Testis (tissue), 3 donors: ENCODE measurements around the gene RRAD. TPM values are rescaled to one million over a fixed set of nuclear protein-coding genes. Genes with fewer than 3 reads are reported as not detected.

Experiments used
- DNase-seq: peaks from one replicate; pipeline ENCODE4 v3.0.0-alpha.2; 2019
- H3K27ac ChIP-seq, 2 donors: fragments of 200-600 bp; sonication (generic); one replicate each; pipeline ENCODE4 v1.5.1; 2019
- H3K27me3 ChIP-seq: fragments of 200-600 bp; sonication (generic); one replicate; pipeline ENCODE4 v1.5.1; 2019
- H3K36me3 ChIP-seq: fragments of 200-600 bp; sonication (generic); one replicate; pipeline ENCODE4 v1.5.1; 2017; ENCODE audit warnings: low read depth; ENCODE audit errors: missing control alignments
- H3K4me1 ChIP-seq: fragments of 200-600 bp; sonication (generic); one replicate; pipeline ENCODE4 v1.5.1; 2019
- H3K4me3 ChIP-seq, 2 donors: fragments of 200-600 bp; sonication (generic); one replicate each; pipeline ENCODE4 v1.5.1; 2017 to 2019
- H3K9me3 ChIP-seq: fragments of 200-600 bp; sonication (generic); one replicate; pipeline ENCODE4 v1.5.1; 2017
- CTCF ChIP-seq, 3 experiments: fragments of 450-650 bp in 2 of 3; fragments of 200-600 bp in 1 of 3; sonication (generic) in 1 of 3; IDR thresholded peaks; one replicate each; pipeline ENCODE4 v1.5.1; 2016 to 2019; ENCODE audit warnings: antibody characterized with exemption in 3 of 3, mild to moderate bottlenecking in 2 of 3, moderate library complexity in 1 of 3
- POLR2A ChIP-seq: fragments of 450-650 bp; IDR thresholded peaks from one replicate; pipeline ENCODE4 v1.6.1; 2017; ENCODE audit warnings: antibody characterized with exemption, mild to moderate bottlenecking, moderate library complexity
- WGBS, 2 donors: methylation state at CpG; one replicate each; pipeline ENCODE4 v1.1.5; 2018; 5-methylcytosine and 5-hydroxymethylcytosine counted together
- intact Hi-C: fragments of 100-400 bp; cut with DNase I; formaldehyde crosslinking; loops from one replicate; pipeline ENCODE4 v1.15.1; 2023; ENCODE audit warnings: low total_unique reads
- polyA plus RNA-seq: library from polyadenylated mRNA; stranded (reverse); fragments of 350-450 nt; fragmentation: Illumina TruSeq; extraction: RNeasy Lipid Tissue Mini Kit (QIAGEN cat#74804); gene quantifications from one replicate; pipeline ENCODE4 v1.2.3, GENCODE V29; 2014; ENCODE audit warnings: low read depth, low replicate concordance; ENCODE audit not compliant: insufficient read depth
- total RNA-seq, 2 donors: library from RNA; depleted of rRNA; stranded (reverse); fragments of >200 nt; gene quantifications; one replicate each; pipeline ENCODE4 v1.2.3, GENCODE V29; 2016

The RRAD gene
- total and polyA plus RNA-seq, 3 donors from 2014 or later = 9.1 to 19.4 (median 12.4) TPM

GRCh38 chr16:66926171-66926947 is 1.0 kb upstream of the RRAD start:
- WGBS, 2 donors = 47 to 48% methylated on average over 5 of the region's 5 CpGs
- no peak overlapping the region for H3K4me3 ChIP-seq
- TF ChIP-seq POLR2A (no peak), CTCF (IDR thresholded peaks at IDR 0.05) (no peak)
- H3K27me3 ChIP-seq = no peaks in the 10 kb centered on the region
- DNase-seq = peak; percentile 65
- H3K36me3 ChIP-seq = no peaks in the 10 kb centered on the region
- H3K27ac ChIP-seq = peak overlapping the region; percentile 67 to 71
- H3K9me3 ChIP-seq = no peaks in the 10 kb centered on the region
- peaks cover 25% of the 10 kb centered on the region for H3K4me1 ChIP-seq
- intact Hi-C loops = no loop called here

GRCh38 chr16:66924527-66925321 is 611 bp downstream of the RRAD start:
- H3K27me3 ChIP-seq = no peaks in the 10 kb centered on the region
- peak overlapping the region; percentile 53 to 71 for H3K4me3 ChIP-seq
- H3K27ac ChIP-seq = peak overlapping the region; percentile 67 to 71
- peaks cover 33% of the 10 kb centered on the region for H3K4me1 ChIP-seq
- TF ChIP-seq CTCF (IDR thresholded peaks at IDR 0.05) (peak; percentile 39 to 50 (median 43)), POLR2A (no peak)
- no peaks in the 10 kb centered on the region for H3K9me3 ChIP-seq
- WGBS, 2 donors = 9 to 19% methylated on average over 19 to 45 of the region's 72 CpGs
- no peaks in the 10 kb centered on the region for H3K36me3 ChIP-seq
- DNase-seq = peak; percentile 61
- intact Hi-C loops = no loop called here

- Histone ChIP-seq H3K27me3 (no peaks in the 10 kb centered on the region), H3K27ac (peak overlapping the region in 1 of 2 donors; percentile 51), H3K4me3 (peak overlapping the region in 1 of 2 donors; percentile 53), H3K36me3 (no peaks in the 10 kb centered on the region), H3K4me1 (peaks cover 39% of the 10 kb centered on the region), H3K9me3 (no peaks in the 10 kb centered on the region)
- intact Hi-C loops = no loop called here
- whole genome bisulfite sequencing, 2 donors = 74% methylated on average over 3 of the region's 3 CpGs; no CpG with 5 or more reads in 1 of the 2 donors
- DNase-seq = no peak
- TF ChIP-seq CTCF (IDR thresholded peaks at IDR 0.05) (no peak), POLR2A (no peak)
These were observed 1.5 kb downstream of the RRAD start for GRCh38 chr16:66923866-66924265.

- Histone ChIP-seq H3K9me3 (no peaks in the 10 kb centered on the region), H3K4me1 (peaks cover 39% of the 10 kb centered on the region), H3K4me3 (no peak overlapping the region), H3K36me3 (no peaks in the 10 kb centered on the region), H3K27me3 (no peaks in the 10 kb centered on the region), H3K27ac (peak overlapping the region; percentile 51 to 65)
- DNase-seq = peak; percentile 58
- 54 to 67% methylated on average over 18 of the region's 18 CpGs for whole genome bisulfite sequencing, 2 donors
- intact Hi-C loops = no loop called here
- TF ChIP-seq POLR2A (no peak), CTCF (IDR thresholded peaks at IDR 0.05) (no peak)
These were observed 2.0 kb downstream of the RRAD start for GRCh38 chr16:66923247-66923731.
